Activated CD4-positive, alpha-beta T cell treated with anti-CD3 and anti-CD28 coated beads, Interleukin-2, amount 50 U/mL, for 48 hours (primary cell): ENCODE data around the gene SCFD2.
"Not testable (repeated sequence)": the region's sequence is repeated elsewhere in the genome, so short reads cannot be mapped to it uniquely, and the experiment has no call there.

Experiments
- DNase-seq, 2 experiments: peaks; one replicate each; pipeline ENCODE4 v3.0.0-alpha.2; 2020

The SCFD2 gene

DNA sequence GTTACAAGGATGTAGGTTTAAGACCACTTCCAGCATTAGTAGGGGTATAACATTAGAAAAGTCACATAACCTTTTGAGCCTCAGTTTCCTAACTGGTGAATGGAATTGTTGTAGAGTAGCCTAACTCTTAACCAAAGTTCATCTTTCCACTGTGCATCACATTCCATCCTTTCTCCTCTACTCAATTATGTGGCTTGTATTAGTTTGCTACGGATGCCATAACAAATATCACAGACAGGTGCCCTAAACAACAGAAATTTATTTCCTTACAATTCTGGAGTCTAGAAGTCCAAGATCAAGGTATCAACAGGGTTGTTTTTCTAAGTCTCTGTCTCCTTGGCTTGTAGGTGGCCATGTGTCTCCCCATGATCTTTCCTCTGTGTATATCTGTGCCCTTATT lies 271.8 kb downstream of the SCFD2 start:
- no peak for DNase-seq

DNA sequence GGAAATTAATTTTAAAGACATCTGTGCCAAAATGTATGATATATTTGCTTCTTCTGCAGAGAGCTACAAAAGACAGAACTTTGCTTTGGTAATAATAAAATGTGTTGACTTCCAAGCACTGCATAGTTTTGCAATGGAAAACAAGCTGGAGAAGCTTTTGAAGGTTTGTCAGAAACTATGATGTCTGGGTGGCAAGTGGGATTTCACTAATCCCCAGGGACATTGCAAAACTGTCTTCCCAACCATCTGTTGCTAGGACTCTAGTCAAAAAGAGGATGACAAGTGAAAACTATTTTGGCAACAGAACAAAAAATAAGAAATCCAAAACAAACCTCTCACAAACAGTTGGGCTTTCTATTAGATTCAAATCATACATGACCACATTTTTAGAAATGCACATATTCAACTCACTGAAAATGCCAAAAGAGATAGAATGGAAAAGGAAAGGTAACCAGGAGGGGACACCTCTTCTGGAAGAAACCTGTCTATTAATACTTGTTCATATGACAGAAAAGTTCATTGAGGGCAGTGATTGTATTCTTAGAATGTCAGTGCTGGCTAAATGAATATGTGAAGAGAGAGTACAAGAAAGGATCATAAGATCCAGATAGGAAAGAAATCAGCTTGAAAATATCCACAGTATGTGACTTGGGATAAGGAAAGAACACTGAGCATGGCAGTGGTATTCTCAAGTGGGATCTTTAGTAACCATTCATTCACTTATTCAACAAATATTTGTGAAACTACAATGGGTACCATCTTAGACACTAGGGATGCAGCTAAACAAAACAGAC lies 275.7 kb downstream of the SCFD2 start:
- DNase-seq: no peak

DNA sequence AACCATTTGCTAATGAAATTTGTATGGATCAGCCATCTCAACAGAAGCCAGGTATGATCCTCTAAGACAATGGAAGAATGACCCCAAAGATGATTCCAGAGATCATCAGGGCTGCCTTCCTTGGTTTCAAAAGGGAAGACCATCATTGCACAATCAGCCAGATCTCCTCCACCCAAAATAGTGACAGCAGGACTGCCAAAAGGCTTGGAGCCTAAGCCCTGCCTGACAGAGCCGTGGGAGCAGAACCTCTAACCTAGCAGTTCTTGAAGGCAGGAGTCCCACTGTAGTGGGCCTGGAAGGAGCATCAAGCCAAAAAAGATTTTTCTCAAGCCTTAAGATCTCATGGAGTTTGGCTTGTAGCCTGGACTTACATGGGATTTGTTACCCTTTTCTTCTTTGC lies 277.7 kb downstream of the SCFD2 start:
- no peak for DNase-seq

DNA sequence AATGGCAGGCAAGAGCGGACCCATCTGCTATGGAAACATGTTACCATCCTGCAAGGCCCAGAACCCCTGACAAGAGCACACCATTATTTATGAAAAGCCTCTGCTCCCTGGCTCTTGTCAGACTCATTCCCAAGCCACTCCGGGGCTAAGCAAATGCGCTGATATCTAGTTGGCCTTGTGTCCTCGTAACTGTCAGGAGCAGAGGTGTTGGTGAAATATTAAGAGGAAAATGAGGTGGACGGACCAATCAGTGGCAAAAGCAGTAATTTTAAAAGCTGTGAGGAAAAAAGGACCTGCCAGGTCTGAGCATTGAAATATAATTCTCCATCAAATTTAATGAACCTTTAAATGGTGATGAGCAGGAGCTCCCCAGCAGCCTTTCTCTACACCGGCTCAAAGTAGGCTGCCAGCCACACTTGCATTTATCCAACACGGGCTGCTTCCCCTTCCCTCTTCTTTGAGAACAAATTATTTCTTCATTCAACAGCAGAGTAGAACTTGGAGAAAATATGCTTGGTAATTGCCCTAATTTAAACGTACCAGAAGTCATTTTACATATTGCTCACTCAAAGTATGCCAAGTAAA lies 289.4 kb downstream of the SCFD2 start:
- DNase-seq: no peak

DNA sequence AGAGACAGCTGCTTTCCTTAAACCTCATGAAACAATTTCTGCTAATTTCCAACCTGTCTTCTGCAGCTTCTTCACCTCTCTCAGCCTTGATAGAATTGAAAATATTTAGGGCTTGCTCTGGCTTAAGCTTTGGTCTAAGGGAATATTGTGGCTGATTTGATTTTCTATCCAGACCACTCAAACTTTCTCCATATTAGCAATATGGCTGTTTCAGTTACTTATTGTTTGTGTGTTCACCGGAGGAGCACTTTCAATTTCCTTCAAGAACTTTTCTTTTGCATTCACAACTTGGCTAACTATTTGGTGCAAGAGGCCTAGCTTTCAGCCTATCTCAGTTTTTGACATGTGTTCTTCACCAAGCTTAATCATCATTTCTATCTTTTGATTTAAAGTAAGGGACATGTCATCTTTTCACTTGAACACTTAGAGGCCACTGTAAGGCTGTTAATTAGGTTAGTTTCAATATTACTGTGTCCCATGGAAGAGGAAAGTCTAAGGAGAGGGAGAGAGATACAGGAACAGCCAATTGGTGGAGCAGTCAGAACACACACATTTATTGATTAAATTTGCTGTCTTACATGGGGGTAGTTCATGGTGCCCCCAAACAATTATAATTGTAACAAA lies 290.6 kb downstream of the SCFD2 start:
- no peak for DNase-seq

DNA sequence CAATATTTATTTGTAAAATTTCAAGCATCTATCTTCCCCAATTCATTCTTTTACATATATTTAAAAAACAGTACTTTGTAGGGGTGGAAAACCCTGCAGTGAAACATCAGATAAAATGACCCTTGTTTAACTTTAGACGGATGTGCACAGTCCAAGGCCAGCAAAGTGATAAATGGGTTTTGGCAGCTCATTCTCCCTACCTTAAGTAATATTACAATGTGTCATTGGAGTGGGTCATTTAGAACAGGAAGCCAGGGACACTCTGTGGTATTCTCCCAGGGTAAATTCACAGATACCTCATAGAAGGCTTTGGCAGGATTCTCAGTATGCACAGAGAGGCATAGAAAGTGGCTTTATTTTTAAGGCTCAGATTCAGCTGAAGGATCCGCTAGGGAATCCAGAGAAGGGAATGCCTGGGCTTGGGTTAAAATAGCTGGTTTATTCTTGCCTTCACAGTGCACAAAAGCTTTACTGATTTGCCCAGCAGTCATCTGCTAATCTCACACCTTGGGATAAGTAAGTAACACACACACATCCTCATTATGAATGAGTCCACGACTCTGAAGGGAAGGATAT lies 297.0 kb downstream of the SCFD2 start:
- DNase-seq: no peak

DNA sequence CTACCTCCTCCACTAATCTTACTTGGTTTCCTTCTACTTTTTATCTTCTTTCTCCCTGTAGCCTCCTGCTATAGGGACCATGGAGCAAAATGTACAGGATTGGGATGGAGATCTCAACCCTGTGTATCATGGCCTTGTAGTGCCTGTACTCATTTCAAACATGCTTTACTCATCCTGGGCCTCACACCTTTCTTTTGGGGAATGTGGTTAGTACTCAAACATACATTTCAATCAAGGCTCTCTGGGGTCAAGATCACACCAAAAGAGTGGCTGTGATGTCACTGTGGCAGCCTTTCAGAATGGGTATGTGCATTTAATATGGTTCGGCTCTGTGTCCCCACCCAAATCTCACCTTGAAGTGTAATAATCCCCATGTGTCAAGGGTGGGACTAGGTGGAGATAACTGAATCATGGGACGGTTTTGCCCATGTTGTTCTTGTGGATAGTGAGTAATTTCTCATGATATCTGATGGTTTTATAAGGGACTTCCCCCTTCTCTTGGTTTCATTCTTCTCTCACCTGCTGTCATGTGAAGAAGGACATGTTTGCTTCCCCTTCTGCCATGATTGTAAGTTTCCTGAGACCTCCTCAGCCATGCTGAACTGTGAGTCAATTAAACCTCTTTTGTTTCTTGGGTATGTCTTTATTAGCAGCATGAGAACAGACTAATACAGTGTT lies 298.6 kb downstream of the SCFD2 start:
- DNase-seq: no peak

DNA sequence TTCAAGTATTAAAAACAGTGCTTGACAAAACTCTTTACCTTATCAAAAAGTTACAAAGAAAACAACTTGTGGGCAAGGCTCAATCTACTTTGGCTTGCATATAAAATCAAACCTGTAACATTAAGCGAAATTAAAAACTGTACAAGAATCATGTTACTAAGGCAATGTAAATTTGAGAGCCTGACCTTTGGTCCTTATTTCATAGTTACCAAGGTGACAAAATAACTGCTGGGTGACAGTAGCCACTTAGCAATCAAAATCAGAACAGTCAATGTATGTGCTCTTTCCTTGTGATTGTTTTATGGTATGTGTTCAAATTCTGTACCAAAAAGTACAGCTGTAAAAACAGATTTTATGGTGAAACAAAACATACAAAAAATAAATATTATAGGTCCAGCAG lies 299.7 kb downstream of the SCFD2 start:
- DNase-seq: no peak

DNA sequence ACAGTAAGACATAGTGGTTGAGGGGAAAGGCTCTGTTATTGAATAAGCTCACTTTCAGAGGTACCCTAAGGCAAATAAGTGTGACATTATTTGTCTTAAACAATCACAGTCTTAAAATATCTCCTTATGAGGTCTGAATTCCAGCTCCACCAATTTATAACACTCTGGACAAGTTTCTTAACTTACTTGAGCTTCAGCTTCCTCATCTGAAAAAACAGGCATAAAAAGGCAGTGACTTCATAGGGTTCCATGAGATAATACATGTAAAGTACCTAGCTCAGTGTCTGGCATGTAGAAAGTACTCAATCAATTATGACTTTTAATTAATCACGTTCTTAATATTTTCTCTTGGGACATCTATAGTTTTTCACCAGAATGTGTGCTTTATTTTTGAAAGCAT lies 301.3 kb downstream of the SCFD2 start:
- DNase-seq: no peak

DNA sequence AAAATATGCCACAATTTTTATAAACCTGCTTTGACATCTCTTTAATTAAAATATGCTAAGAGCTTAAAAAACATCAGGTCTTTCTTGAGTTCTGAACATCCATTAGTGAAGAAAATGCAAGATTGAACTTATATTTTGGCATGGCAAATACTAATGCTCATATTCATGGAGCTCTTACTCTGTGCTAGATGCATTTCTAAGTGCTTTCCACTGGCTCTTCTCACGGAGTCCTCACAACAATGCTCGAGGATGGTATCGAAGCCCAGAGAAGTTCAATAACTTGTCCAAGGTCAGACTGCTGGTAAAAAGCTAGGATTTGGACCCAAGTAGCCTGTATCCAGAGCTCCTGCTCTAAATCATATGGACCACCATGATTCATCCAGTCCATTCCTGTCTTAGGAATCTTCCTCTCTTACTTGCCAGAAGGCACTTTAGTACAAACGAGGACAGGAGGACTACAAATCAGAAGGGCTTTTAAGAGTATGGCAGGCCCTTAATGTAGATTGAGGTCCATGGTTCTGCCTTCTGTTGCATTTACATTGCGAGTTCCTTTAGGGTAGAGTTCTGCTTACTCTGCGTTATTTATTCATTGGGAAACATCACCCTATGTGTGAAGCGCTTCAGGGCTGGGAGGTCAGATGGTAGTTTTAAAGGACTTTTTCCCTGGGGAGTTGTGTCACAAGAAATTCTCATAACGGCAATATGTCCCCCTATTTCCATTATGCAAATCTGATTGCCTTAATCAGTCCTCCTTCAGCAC lies 304.6 kb downstream of the SCFD2 start:
- no peak for DNase-seq

DNA sequence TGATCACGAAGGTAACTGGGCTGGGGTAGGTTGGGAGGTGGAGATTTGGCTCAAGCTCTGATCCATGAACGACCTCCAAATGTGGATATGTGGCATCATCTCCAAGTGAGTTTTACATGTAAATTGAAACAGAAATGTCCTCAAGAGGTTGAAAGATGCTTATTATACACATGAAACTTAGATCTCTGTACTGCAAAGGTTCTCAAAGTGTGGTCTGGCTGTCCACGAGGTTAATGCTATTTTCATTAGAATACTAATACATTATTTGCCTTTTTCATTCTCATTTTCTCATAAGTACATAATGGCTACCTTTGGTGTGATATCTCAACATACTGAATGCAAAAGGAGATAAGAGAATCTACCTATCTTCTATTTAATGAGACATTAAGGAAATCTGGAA lies 305.6 kb downstream of the SCFD2 start:
- no peak for DNase-seq

DNA sequence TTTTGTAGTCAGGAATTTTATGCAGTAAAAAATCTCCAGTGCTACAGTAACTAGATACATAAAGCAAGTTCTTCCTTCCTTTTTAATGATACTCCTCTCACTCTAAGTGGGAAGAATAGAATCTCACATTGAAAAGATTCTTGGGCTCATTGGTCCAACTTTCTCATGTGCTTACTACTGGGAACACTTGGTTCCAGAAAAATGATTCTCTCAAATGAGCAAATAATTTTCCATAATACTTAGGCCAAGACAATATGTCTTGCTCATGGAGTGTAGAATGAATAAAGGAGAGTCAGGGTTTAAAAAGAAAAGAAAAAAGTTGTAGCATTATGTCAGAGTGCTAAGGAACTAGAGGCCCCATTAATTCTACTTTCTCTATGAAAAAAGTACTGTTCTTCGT lies 306.0 kb downstream of the SCFD2 start:
- no peak for DNase-seq

DNA sequence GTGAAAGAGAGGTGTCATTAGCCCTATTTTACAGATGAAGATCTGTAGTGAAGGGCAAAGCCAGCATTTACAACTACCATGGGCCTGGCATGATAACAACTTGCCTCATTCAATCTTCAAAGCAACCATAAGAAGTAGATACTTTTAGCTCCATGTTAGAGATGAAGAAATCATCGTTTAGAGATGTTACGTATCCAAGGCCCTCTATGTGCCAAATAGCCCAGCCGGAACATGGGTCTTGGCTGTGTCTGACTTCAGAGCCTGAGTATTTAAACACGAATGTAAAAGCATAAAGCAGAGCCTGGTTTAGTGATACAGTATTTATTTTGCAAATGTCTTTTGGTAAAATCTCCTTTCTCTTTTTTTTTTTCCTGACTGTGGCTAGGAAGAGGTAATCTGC lies 306.6 kb downstream of the SCFD2 start:
- no peak for DNase-seq

DNA sequence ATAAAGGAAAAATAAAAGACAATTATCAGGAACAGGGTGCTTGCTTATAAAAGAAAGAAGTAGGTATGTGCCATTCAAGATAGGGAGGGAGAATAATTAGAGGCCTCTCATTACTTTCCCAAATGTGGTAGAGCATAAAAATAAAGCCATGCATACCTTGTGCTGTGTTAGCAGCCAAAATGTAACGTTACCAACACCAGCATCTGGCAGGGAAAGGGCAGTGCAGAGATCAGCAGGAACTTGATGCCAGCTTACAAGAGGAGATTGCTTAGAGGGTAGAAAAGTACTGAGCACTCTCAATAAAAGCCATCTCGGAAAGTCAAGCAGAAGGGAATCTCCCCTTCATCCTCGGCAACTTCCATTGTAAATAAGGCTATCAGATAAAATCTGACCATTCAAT lies 308.2 kb downstream of the SCFD2 start:
- DNase-seq: no peak

DNA sequence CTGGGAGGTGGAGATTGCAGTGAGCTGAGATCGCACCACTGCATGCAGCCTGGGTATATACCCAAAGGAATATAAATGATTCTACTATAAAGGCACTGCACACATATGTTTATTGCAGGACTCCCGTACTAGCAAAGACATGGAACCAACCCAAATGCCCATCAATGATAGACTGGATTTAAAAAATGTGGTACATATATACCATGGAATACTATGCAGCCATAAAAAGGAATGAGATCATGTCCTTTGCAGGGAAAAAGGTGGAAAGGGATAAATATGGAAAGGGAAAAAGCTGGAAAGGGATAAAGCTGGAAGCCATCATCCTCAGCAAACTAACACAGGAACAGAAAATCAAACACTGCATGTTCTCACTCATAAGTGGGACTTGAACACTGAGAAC lies 308.8 kb downstream of the SCFD2 start:
- DNase-seq: not testable (repeated sequence)

DNA sequence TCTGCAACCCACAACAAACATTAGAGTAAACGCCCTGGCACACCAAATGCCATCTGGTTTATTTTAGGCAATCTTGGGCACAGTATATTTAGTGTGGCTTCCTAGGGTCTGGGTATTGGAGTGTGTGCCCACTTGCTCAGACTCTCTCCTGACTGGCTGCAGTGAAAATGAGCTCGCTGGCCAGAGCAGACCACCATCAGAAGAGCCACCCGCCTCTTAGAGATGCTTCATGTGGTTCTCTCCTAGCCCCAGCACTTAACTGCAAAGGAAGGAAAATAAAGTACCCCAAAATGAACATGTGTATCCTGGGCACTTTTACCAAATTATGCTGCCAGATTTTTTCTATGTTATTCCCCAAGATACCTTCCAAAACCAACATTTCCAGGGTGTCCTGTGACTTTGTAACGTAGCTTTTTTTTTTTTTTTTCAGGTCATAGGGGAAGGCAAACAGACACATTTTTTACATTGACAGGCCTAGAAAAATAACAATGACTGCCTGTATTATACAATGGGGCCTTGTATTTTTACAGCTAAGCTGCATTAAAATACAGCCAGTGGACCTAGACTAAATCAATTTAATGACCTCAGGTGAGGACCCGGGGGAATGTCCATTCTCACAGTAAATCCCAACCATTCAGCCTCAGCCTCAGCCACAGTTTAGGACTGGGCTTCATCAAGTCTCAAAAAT lies 310.0 kb downstream of the SCFD2 start:
- DNase-seq: no peak

DNA sequence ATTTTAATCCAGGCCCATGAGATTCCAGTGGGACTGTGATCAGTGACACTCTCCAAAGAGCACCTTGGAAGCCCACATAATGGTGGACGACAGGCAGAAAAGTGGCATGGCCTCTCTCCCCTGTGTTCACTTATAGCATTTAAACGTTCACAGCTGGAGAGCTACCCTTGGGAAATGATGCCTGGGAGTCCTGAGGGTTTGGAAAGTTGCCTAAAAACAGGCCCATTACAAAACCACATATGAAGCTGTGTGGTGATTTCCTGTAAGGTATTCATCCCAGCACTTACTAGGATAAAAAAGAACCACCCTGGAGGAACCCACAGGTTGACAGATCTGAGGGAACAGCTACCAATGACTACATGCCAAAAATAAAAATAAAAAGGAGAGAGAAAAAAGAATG lies 310.6 kb downstream of the SCFD2 start:
- DNase-seq: no peak

DNA sequence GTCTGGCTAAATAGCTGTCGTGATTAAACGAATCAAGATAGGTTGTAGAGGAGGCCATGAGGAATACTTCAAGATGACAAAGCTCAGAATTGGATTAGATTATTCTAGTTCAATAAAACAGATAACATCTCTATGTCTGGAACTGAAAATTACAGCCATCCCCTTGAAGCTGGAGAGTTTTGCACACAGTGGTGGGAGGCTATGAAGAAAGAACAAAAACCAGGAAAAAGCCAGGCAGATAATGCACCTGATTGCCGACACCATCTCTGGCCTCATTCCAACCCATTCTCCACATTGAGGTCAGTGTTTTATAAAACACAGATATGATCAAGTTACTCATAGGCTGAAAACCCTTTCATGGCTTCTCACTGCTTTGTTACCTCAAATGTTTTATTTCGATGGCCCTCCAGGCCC lies 315.5 kb downstream of the SCFD2 start:
- DNase-seq: no peak

DNA sequence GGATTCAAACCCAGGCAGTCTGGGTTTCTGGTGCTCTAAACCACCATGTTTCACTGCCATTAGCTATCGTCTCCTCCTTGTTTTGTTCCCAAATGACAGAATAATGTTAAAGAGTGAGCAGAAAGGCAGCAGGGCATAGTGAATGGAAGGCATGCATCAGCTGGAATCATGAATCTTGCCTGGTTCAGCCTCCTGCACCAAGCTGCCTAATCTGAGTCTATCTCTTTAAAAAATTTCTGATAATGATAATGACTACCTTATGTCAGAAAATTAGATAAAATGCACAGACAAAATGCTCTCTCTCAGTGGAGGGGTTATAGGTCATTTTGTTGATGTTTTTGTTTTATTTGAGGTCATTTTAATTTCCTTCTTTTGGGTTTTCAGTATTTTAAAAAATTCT lies 316.3 kb downstream of the SCFD2 start:
- no peak for DNase-seq

DNA sequence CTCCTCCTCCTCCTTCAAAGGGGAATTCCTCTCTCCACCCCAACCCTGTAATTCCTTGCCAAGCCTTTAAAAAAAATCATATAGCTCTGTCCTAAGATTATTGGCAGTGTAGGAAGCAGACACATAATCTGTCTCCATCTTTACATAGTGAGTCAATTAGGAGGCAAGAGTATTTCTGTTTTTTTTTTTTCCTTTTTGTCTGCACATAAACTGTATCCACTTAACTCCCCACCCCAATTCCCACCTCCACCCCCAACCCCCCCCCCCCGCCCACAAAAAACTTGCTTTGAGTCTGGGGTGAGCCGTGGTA lies 321.3 kb downstream of the SCFD2 start:
- DNase-seq: no peak

DNA sequence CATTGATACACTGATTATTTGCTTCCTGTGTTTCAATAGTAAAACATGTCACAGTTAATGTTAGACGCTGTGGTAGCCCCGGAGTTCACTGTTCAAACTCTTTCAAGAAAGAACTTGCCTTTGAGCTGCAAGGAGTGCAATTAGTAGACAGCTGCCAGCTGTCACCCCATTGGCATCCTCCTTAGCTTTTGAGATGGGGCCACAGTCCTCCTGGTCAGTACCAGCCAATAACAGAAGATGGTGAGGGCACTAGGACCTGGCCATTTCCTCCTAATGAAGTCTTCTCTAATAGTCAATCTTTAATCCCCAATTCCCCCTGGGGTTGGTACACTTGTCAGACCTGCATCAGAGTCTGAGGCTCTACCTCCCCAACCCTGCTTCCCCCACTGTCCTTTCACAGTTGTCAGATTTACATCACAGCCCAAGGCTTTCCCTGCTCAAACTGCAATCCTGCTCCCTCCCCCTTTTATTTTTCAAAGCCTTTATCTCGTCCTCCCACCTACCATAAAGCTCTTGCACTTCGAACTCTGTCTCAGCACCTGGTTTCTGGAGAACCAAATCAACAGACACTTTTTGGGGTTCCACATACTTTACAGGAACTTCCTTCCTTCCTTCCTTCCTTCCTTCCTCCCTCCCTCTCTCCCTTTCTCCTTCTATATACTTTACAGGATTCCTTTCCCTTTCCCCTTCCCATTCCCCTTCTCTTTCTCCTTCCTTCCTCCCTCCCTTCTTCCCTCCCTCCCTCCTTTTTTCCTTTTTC lies 321.8 kb downstream of the SCFD2 start:
- DNase-seq: no peak

DNA sequence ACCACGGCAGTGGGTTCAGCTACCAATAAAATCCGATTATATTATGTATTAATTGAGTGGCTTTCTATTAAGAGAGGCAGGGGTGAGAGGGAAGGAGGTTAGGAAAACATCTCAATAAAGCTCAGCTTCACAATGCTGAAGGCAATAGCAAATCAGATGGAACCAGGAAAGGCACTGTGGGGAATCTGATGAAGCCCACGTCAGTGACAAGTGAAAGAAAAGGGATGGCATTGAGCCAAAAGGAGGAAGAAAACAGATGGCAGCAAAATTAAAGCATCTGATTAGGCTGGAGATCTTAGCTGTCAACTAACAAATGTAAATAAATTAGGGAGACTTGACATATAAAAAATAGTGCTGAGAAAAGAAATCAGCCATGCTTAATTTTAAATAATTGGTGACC lies 322.8 kb downstream of the SCFD2 start:
- DNase-seq: no peak
